ENCODE results near the gene ACADVL.

DNA sequence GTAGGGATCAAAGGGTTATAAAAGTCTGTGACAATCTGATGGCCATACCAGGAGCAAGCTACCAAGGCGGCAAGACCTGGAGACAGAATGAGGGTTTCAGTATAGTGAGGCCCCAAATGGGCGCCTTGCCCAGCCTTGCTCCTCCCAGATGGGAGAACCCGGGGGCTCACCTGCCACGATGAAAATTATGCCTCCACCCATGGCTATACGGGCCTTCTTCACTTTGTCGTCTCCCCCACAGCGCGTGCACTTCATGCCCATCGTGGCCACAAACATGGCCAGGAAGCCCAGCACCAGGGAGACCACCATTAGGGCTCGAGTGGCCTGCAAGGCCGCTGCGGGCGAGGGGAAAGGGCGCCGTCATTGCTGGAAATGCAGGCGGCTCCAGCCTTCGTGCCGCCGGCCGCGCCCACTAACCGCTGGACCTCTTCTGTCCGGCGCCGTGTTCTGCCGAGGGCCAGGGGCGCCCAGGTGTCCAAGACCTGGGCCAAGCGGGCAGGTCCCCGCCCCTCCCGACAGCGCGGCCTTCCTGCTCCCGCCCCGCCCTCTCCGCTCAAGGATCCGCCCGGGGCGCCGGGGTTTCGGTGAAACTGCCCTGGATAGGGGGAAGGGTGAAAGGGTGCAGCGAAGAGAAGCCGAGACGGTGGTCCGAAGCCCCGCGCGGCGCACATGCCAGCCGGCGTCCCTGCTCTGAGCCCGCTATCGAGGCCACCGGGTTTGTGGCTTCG lies 41.1 kb downstream of the ACADVL start:
- TF ChIP-seq, protein P1, sequence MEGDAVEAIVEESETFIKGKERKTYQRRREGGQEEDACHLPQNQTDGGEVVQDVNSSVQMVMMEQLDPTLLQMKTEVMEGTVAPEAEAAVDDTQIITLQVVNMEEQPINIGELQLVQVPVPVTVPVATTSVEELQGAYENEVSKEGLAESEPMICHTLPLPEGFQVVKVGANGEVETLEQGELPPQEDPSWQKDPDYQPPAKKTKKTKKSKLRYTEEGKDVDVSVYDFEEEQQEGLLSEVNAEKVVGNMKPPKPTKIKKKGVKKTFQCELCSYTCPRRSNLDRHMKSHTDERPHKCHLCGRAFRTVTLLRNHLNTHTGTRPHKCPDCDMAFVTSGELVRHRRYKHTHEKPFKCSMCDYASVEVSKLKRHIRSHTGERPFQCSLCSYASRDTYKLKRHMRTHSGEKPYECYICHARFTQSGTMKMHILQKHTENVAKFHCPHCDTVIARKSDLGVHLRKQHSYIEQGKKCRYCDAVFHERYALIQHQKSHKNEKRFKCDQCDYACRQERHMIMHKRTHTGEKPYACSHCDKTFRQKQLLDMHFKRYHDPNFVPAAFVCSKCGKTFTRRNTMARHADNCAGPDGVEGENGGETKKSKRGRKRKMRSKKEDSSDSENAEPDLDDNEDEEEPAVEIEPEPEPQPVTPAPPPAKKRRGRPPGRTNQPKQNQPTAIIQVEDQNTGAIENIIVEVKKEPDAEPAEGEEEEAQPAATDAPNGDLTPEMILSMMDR (IDR thresholded peaks at IDR 0.05) = no peak
- TF ChIP-seq POLR2AphosphoS5 (IDR thresholded peaks at IDR 0.05) = no peak
